Smooth muscle cell (in vitro differentiated cells): Measurements from ENCODE around the gene ABCB11. TPM values are rescaled to one million over a fixed set of nuclear protein-coding genes. Genes with fewer than 3 reads are reported as not detected.

Experiments
- DNase-seq: peaks from one replicate; lab custom pipeline; 2025; ENCODE audit not compliant: unreplicated experiment; lab: John Stamatoyannopoulos, UW
- H2AFZ ChIP-seq: fragments of 200-600 bp; sonication (generic); 2 replicates; pipeline ENCODE4 v1.6.0; 2016; ENCODE audit warnings: antibody characterized with exemption, low read depth, mild to moderate bottlenecking
- H3F3A ChIP-seq: fragments of 200-600 bp; sonication (generic); 2 replicates; pipeline ENCODE4 v1.6.0; 2017; ENCODE audit warnings: antibody characterized with exemption, low read depth
- H3K27ac ChIP-seq: fragments of 200-600 bp; sonication (generic); 2 replicates; pipeline ENCODE4 v1.5.1; 2016; ENCODE audit warnings: low read depth, mild to moderate bottlenecking
- H3K27me3 ChIP-seq: fragments of 200-600 bp; sonication (generic); 2 replicates; pipeline ENCODE4 v1.6.1; 2016; ENCODE audit warnings: low read depth, mild to moderate bottlenecking
- H3K36me3 ChIP-seq: fragments of 200-600 bp; sonication (generic); 2 replicates; pipeline ENCODE4 v1.5.1; 2016; ENCODE audit warnings: low read depth
- H3K4me1 ChIP-seq: fragments of 200-600 bp; sonication (generic); 2 replicates; pipeline ENCODE4 v1.5.1; 2016; ENCODE audit warnings: low read depth
- H3K4me2 ChIP-seq: fragments of 200-600 bp; sonication (generic); 2 replicates; pipeline ENCODE4 v1.6.0; 2016; ENCODE audit warnings: mild to moderate bottlenecking
- H3K4me3 ChIP-seq: fragments of 200-600 bp; sonication (generic); 2 replicates; pipeline ENCODE4 v1.5.1; 2016; ENCODE audit warnings: mild to moderate bottlenecking
- H3K79me2 ChIP-seq: fragments of 200-600 bp; sonication (generic); 2 replicates; pipeline ENCODE4 v1.6.0; 2016; ENCODE audit warnings: low read depth, mild to moderate bottlenecking
- H3K9ac ChIP-seq: fragments of 200-600 bp; sonication (generic); 2 replicates; pipeline ENCODE4 v1.6.0; 2016; ENCODE audit warnings: low read depth
- H3K9me3 ChIP-seq: fragments of 200-600 bp; sonication (generic); replicated peaks from 2 replicates; pipeline ENCODE4 v1.5.1; 2016; ENCODE audit warnings: low read depth
- H4K20me1 ChIP-seq: fragments of 200-600 bp; sonication (generic); 2 replicates; pipeline ENCODE4 v1.6.0; 2016; ENCODE audit warnings: low read depth
- CTCF ChIP-seq: fragments of 200-600 bp; sonication (generic); IDR thresholded peaks from 2 replicates; pipeline ENCODE4 v1.5.1; 2017; ENCODE audit warnings: borderline replicate concordance, mild to moderate bottlenecking, antibody characterized with exemption; ENCODE audit not compliant: insufficient read depth, poor library complexity, severe bottlenecking
- WGBS: methylation state at CpG from one replicate; pipeline ENCODE4 v1.1.7; 2016; ENCODE audit warnings: low lambda C conversion rate; 5-methylcytosine and 5-hydroxymethylcytosine counted together
- polyA plus RNA-seq: library from polyadenylated mRNA; unstranded; fragments of >200 nt; fragmentation: Nextera tagmentation; extraction: Ambion mirVana; gene quantifications from 2 replicates; pipeline ENCODE4 v1.2.1, GENCODE V29; 2016
- total RNA-seq: library from RNA; depleted of rRNA; stranded (reverse); fragments of >200 nt; gene quantifications from 2 replicates; pipeline ENCODE4 v1.2.3, GENCODE V29; 2014

Gene ABCB11
- total and polyA plus RNA-seq, 2 experiments from 2014 or later = 0.04 to 0.05 TPM

GRCh38 chr2:168998609-168999211 is 32.4 kb downstream of the ABCB11 start:
- no peak overlapping the region for H3K27ac ChIP-seq
- H3K79me2 ChIP-seq = no peaks in the 10 kb centered on the region
- no peaks in the 10 kb centered on the region for H3K27me3 ChIP-seq
- H3K4me1 ChIP-seq = no peaks in the 10 kb centered on the region
- H3F3A ChIP-seq = peaks cover 4% of the 10 kb centered on the region
- DNase-seq = no peak
- no peaks in the 10 kb centered on the region for H3K9me3 ChIP-seq
- no peak for TF ChIP-seq CTCF
- no peak overlapping the region for H3K9ac ChIP-seq
- H4K20me1 ChIP-seq = no peaks in the 10 kb centered on the region
- H3K36me3 ChIP-seq = no peaks in the 10 kb centered on the region
- WGBS = 69% methylated on average over 4 of the region's 4 CpGs
- H3K4me3 ChIP-seq = no peak overlapping the region
- no peak overlapping the region for H2AFZ ChIP-seq
- no peak overlapping the region for H3K4me2 ChIP-seq

GRCh38 chr2:168997794-168998193 is 33.3 kb downstream of the ABCB11 start:
- Histone ChIP-seq H3K9ac (no peak overlapping the region), H3K4me1 (no peaks in the 10 kb centered on the region), H3K4me2 (peak overlapping the region; percentile 23), H4K20me1 (no peaks in the 10 kb centered on the region), H3K9me3 (no peaks in the 10 kb centered on the region), H2AFZ (no peak overlapping the region), H3K79me2 (no peaks in the 10 kb centered on the region), H3K36me3 (no peaks in the 10 kb centered on the region), H3F3A (peaks cover 4% of the 10 kb centered on the region), H3K27ac (no peak overlapping the region), H3K27me3 (no peaks in the 10 kb centered on the region), H3K4me3 (no peak overlapping the region)
- TF ChIP-seq CTCF = no peak
- no peak for DNase-seq
- WGBS = 85% methylated on average over 1 of the region's 1 CpG

DNA sequence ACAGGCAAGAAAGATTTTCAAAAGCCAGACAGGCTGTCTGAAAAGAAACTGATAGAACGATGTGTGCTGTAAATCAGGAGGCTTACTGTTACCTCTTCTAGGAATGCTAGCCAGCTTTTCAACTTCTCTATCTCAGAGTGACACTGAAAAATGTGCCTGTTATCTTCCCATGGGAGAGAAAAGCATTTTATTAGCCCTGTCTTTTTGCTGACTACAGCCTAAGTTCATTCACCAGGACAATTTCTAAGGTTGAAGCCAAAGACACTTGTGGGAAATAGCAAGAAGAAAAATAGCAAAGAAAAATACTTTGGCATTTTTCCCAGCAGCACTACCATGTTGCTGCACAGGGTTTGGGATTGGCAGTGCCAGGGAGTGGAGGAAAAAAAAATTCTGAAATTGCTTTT is 34.0 kb downstream of the ABCB11 start:
- no peak overlapping the region for H3K9ac ChIP-seq
- H4K20me1 ChIP-seq = no peaks in the 10 kb centered on the region
- no peak for DNase-seq
- 5% methylated on average over 1 of the region's 1 CpG for WGBS
- H3K9me3 ChIP-seq = no peaks in the 10 kb centered on the region
- H2AFZ ChIP-seq = no peak overlapping the region
- no peak overlapping the region for H3K4me3 ChIP-seq
- peaks cover 4% of the 10 kb centered on the region for H3F3A ChIP-seq
- no peak for TF ChIP-seq CTCF
- no peaks in the 10 kb centered on the region for H3K27me3 ChIP-seq
- no peak overlapping the region for H3K27ac ChIP-seq
- H3K36me3 ChIP-seq = no peaks in the 10 kb centered on the region
- no peaks in the 10 kb centered on the region for H3K4me1 ChIP-seq
- no peaks in the 10 kb centered on the region for H3K79me2 ChIP-seq
- peak overlapping the region; percentile 23 for H3K4me2 ChIP-seq

GRCh38 chr2:168995744-168996143 is 35.4 kb downstream of the ABCB11 start:
- Histone ChIP-seq H3K27ac (no peak overlapping the region), H2AFZ (no peak overlapping the region), H3K79me2 (no peaks in the 10 kb centered on the region), H3F3A (peaks cover 4% of the 10 kb centered on the region), H3K9ac (no peak overlapping the region), H3K4me2 (no peak overlapping the region), H3K4me3 (no peak overlapping the region), H3K4me1 (no peaks in the 10 kb centered on the region), H3K36me3 (no peaks in the 10 kb centered on the region), H3K9me3 (no peaks in the 10 kb centered on the region), H4K20me1 (no peaks in the 10 kb centered on the region), H3K27me3 (no peaks in the 10 kb centered on the region)
- 100% methylated on average over 1 of the region's 1 CpG for WGBS
- no peak for DNase-seq
- no peak for TF ChIP-seq CTCF
